Peyer's patch (tissue), 4 donors: ENCODE results near the gene HCFC1R1. TPM values are rescaled to one million over a fixed set of nuclear protein-coding genes. Genes with fewer than 3 reads are reported as not detected.

Experiments used
- DNase-seq, 3 donors: peaks; one replicate each; pipeline ENCODE4 v3.0.0-alpha.2; 2017 to 2019
- H3K27ac ChIP-seq, 4 donors: fragments of 200-600 bp; sonication (generic); one replicate each; pipeline ENCODE4 v1.5.1; 2016 to 2019
- H3K27me3 ChIP-seq, 2 donors: fragments of 200-600 bp; sonication (generic); one replicate each; pipeline ENCODE4 v1.5.1; 2019
- H3K36me3 ChIP-seq, 3 donors: fragments of 200-600 bp; sonication (generic); one replicate each; pipeline ENCODE4 v1.5.1; 2016 to 2019
- H3K4me1 ChIP-seq, 4 donors: fragments of 200-600 bp; sonication (generic); one replicate each; pipeline ENCODE4 v1.5.1; 2016 to 2019
- H3K4me3 ChIP-seq, 4 donors: fragments of 200-600 bp; sonication (generic); 1 replicate in 3 of 4; 2 replicates in 1 of 4; pipeline ENCODE4 v1.5.1; 2016 to 2019; ENCODE audit warnings: mild to moderate bottlenecking in 1 of 4
- H3K9me3 ChIP-seq, 4 donors: fragments of 200-600 bp; sonication (generic); one replicate each; pipeline ENCODE4 v1.5.1; 2016 to 2019; ENCODE audit warnings: mild to moderate bottlenecking in 1 of 4
- CTCF ChIP-seq, 6 experiments: fragments of 450-650 bp in 4 of 6; fragments of 200-600 bp in 2 of 6; sonication (generic) in 1 of 6; IDR thresholded peaks; one replicate each; pipeline ENCODE4 v1.5.1; 2017 to 2019; ENCODE audit warnings: antibody characterized with exemption in 6 of 6, mild to moderate bottlenecking in 3 of 6, moderate library complexity in 1 of 6
- POLR2A ChIP-seq, 2 donors: fragments of 450-650 bp; IDR thresholded peaks; one replicate each; pipeline ENCODE4 v1.5.1; 2017; ENCODE audit warnings: antibody characterized with exemption in 2 of 2, mild to moderate bottlenecking in 2 of 2, moderate library complexity in 2 of 2
- total RNA-seq, 4 donors: library from RNA; depleted of rRNA; stranded (reverse); fragments of >200 nt; gene quantifications; one replicate each; pipeline ENCODE4 v1.1.0, GENCODE V29; 2016

The HCFC1R1 gene
- total RNA-seq, 4 donors from 2014 or later = 14.0 to 38.0 (median 34.1) TPM

- Histone ChIP-seq H3K9me3 (no peaks in the 10 kb centered on the region), H3K36me3 (peaks cover 0 to 12% (median 0%) of the 10 kb centered on the region in 3 donors), H3K4me1 (peaks cover 6 to 33% (median 10%) of the 10 kb centered on the region in 4 donors), H3K4me3 (no peak overlapping the region), H3K27me3 (no peaks in the 10 kb centered on the region), H3K27ac (peak overlapping the region in 3 of 4 donors; percentile 5 to 92 (median 87))
- no peak for TF ChIP-seq POLR2A (IDR thresholded peaks at IDR 0.05)
- no peak for TF ChIP-seq CTCF (IDR thresholded peaks at IDR 0.05)
- DNase-seq = no peak
These were observed 40.1 kb upstream of the HCFC1R1 start for GRCh38 chr16:3063625-3064386.

- Histone ChIP-seq H3K4me1 (peaks cover 9 to 46% (median 13%) of the 10 kb centered on the region in 4 donors), H3K4me3 (no peak overlapping the region), H3K9me3 (no peaks in the 10 kb centered on the region), H3K27me3 (no peaks in the 10 kb centered on the region), H3K27ac (peak overlapping the region in 1 of 4 donors; percentile 92), H3K36me3 (no peaks in the 10 kb centered on the region)
- no peak for DNase-seq
- TF ChIP-seq CTCF (IDR thresholded peaks at IDR 0.05) (no peak), POLR2A (IDR thresholded peaks at IDR 0.05) (no peak)
These were observed 38.8 kb upstream of the HCFC1R1 start for GRCh38 chr16:3062553-3062952.

GRCh38 chr16:3060339-3061127, 36.8 kb upstream of the HCFC1R1 start:
- Histone ChIP-seq H3K27me3 (no peaks in the 10 kb centered on the region), H3K36me3 (no peaks in the 10 kb centered on the region), H3K9me3 (no peaks in the 10 kb centered on the region), H3K27ac (no peak overlapping the region), H3K4me3 (no peak overlapping the region), H3K4me1 (peaks cover 9 to 34% (median 13%) of the 10 kb centered on the region in 4 donors)
- no peak for DNase-seq
- TF ChIP-seq POLR2A (IDR thresholded peaks at IDR 0.05) = no peak
- TF ChIP-seq CTCF (IDR thresholded peaks at IDR 0.05) = no peak

GRCh38 chr16:3059723-3060242, 36.0 kb upstream of the HCFC1R1 start:
- Histone ChIP-seq H3K27me3 (no peaks in the 10 kb centered on the region), H3K27ac (peak overlapping the region; percentile 75 to 92 (median 85)), H3K36me3 (no peaks in the 10 kb centered on the region), H3K9me3 (no peaks in the 10 kb centered on the region), H3K4me3 (peak overlapping the region; percentile 80 to 96 (median 88)), H3K4me1 (peaks cover 9 to 32% (median 16%) of the 10 kb centered on the region in 4 donors)
- TF ChIP-seq CTCF (IDR thresholded peaks at IDR 0.05) (no peak), POLR2A (IDR thresholded peaks at IDR 0.05) (no peak)
- no peak for DNase-seq

- peak in 1 of 2 donors; percentile 55 for TF ChIP-seq POLR2A (IDR thresholded peaks at IDR 0.05)
- peak; percentile 97 to 99 (median 98) for TF ChIP-seq CTCF (IDR thresholded peaks at IDR 0.05)
- Histone ChIP-seq H3K9me3 (no peaks in the 10 kb centered on the region), H3K36me3 (no peaks in the 10 kb centered on the region), H3K4me1 (peaks cover 4 to 26% (median 17%) of the 10 kb centered on the region in 4 donors), H3K27me3 (no peaks in the 10 kb centered on the region), H3K4me3 (peak overlapping the region; percentile 80 to 96 (median 88)), H3K27ac (peak overlapping the region; percentile 75 to 92 (median 85))
- DNase-seq = peak; percentile 75 to 95 (median 93)
These were observed 35.4 kb upstream of the HCFC1R1 start for GRCh38 chr16:3059041-3059722.
